Upper lobe of left lung (tissue), 6 donors: Measurements from ENCODE around the gene RAI1. TPM values are rescaled to one million over a fixed set of nuclear protein-coding genes. Genes with fewer than 3 reads are reported as not detected.

ENCODE experiments used
- ATAC-seq, 2 donors: fragments of 200-7000 bp; cut with Tn5 transposase; one replicate each; pipeline ENCODE4 v1.9.1; 2022; ENCODE audit warnings: mild to moderate bottlenecking in 2 of 2, moderate library complexity in 2 of 2; ENCODE audit not compliant: low FRiP score in 2 of 2
- DNase-seq, 2 donors: peaks; one replicate each; pipeline ENCODE4 v3.0.0-alpha.2; 2019 to 2020
- H3K27ac ChIP-seq, 4 donors: fragments of 200-600 bp; sonication (generic); one replicate each; pipeline ENCODE4 v1.5.1; 2016 to 2019
- H3K27me3 ChIP-seq, 4 donors: fragments of 200-600 bp; sonication (generic); one replicate each; pipeline ENCODE4 v1.5.1; 2017 to 2019
- H3K36me3 ChIP-seq, 4 donors: fragments of 200-600 bp; sonication (generic); one replicate each; pipeline ENCODE4 v1.5.1; 2016 to 2019
- H3K4me1 ChIP-seq, 4 donors: fragments of 200-600 bp; sonication (generic); one replicate each; pipeline ENCODE4 v1.5.1; 2018 to 2019
- H3K4me3 ChIP-seq, 4 donors: fragments of 200-600 bp; sonication (generic); one replicate each; pipeline ENCODE4 v1.5.1; 2017 to 2019; ENCODE audit warnings: mild to moderate bottlenecking in 2 of 4, moderate library complexity in 1 of 4
- H3K9me3 ChIP-seq, 4 donors: fragments of 200-600 bp; sonication (generic); one replicate each; pipeline ENCODE4 v1.5.1; 2018 to 2019
- CTCF ChIP-seq, 6 experiments: fragments of 450-650 bp in 4 of 6; fragments of 200-600 bp in 2 of 6; sonication (generic) in 2 of 6; IDR thresholded peaks; one replicate each; pipeline ENCODE4 v1.5.1; 2016 to 2019; ENCODE audit warnings: antibody characterized with exemption in 6 of 6
- EP300 ChIP-seq, 4 donors: sonication (generic); formaldehyde crosslinking; IDR thresholded peaks; one replicate each; pipeline ENCODE4 v1.5.1; 2017; ENCODE audit warnings: antibody characterized with exemption in 4 of 4, control low read depth in 2 of 4
- POLR2A ChIP-seq, 4 donors: fragments of 450-650 bp; IDR thresholded peaks; one replicate each; pipeline ENCODE4 v1.5.1; 2016 to 2017; ENCODE audit warnings: antibody characterized with exemption in 4 of 4, mild to moderate bottlenecking in 2 of 4
- POLR2AphosphoS5 ChIP-seq, 2 donors: sonication (generic); formaldehyde crosslinking; IDR thresholded peaks; one replicate each; pipeline ENCODE4 v1.5.1; 2017; ENCODE audit warnings: antibody characterized with exemption in 2 of 2
- WGBS, 2 donors: methylation state at CpG; one replicate each; pipeline ENCODE4 v1.1.5; 2017 to 2018; 5-methylcytosine and 5-hydroxymethylcytosine counted together
- total RNA-seq, 6 donors: library from RNA; depleted of rRNA in 4 of 6; stranded (reverse); fragments of >200 nt in 4 of 6; gene quantifications; one replicate each; pipeline versions ENCODE4 v1.1.0 to v1.2.1, GENCODE V29; 2016 to 2021
- donor health status: DM: no; HTN: no; CAD: no; lungs with moderate emphysema.
- donor health status: DM: no; HTN: yes; CAD: no; lungs with severe emphysema.

RAI1 gene
- total RNA-seq, 6 donors from 2014 or later, result 33.8 to 76.6 (median 41.2) TPM

GRCh38 chr17:17732444-17732843 lies 51.2 kb downstream of the RAI1 start:
- H3K4me3 ChIP-seq, result no peak overlapping the region
- WGBS, 2 donors, result 87 to 96% methylated on average over 4 of the region's 4 CpGs
- peaks cover under 1 to 14% (median 9%) of the 10 kb centered on the region in 4 donors for H3K4me1 ChIP-seq
- H3K27me3 ChIP-seq, result no peaks in the 10 kb centered on the region
- no peak for ATAC-seq
- DNase-seq, result no peak
- no peak overlapping the region for H3K27ac ChIP-seq
- TF ChIP-seq CTCF (IDR thresholded peaks at IDR 0.05) (no peak), POLR2AphosphoS5 (IDR thresholded peaks at IDR 0.05) (no peak), EP300 (IDR thresholded peaks at IDR 0.05) (no peak), POLR2A (IDR thresholded peaks at IDR 0.05) (no peak)
- H3K9me3 ChIP-seq, result no peaks in the 10 kb centered on the region
- peaks cover 0 to 6% (median 2%) of the 10 kb centered on the region in 4 donors for H3K36me3 ChIP-seq

GRCh38 chr17:17732892-17733670 lies 51.8 kb downstream of the RAI1 start:
- ATAC-seq, result no peak
- Histone ChIP-seq H3K36me3 (peaks cover 0 to 6% (median 2%) of the 10 kb centered on the region in 4 donors), H3K4me1 (peaks cover 7 to 21% (median 15%) of the 10 kb centered on the region in 4 donors), H3K27me3 (no peaks in the 10 kb centered on the region), H3K27ac (no peak overlapping the region), H3K4me3 (no peak overlapping the region), H3K9me3 (no peaks in the 10 kb centered on the region)
- 85 to 91% methylated on average over 9 of the region's 9 CpGs for whole genome bisulfite sequencing, 2 donors
- TF ChIP-seq POLR2AphosphoS5 (IDR thresholded peaks at IDR 0.05), result no peak
- no peak for DNase-seq

GRCh38 chr17:17736205-17737183 lies 55.2 kb downstream of the RAI1 start:
- no peak for TF ChIP-seq CTCF (IDR thresholded peaks at IDR 0.05)
- Histone ChIP-seq H3K4me1 (peaks cover 28 to 45% (median 38%) of the 10 kb centered on the region in 4 donors), H3K27ac (no peak overlapping the region), H3K4me3 (no peak overlapping the region), H3K27me3 (no peaks in the 10 kb centered on the region), H3K9me3 (no peaks in the 10 kb centered on the region), H3K36me3 (peaks cover 0 to 6% (median 2%) of the 10 kb centered on the region in 4 donors)
- ATAC-seq, result no peak
- WGBS, 2 donors, result 65 to 70% methylated on average over 5 of the region's 5 CpGs
- no peak for DNase-seq

- Histone ChIP-seq H3K4me1 (peaks cover 32 to 52% (median 48%) of the 10 kb centered on the region in 4 donors), H3K9me3 (no peaks in the 10 kb centered on the region), H3K36me3 (no peaks in the 10 kb centered on the region), H3K27me3 (no peaks in the 10 kb centered on the region), H3K27ac (peak overlapping the region; percentile 13 to 71 (median 36)), H3K4me3 (no peak overlapping the region)
- peak; percentile 34 to 58 for ATAC-seq
- TF ChIP-seq POLR2AphosphoS5 (IDR thresholded peaks at IDR 0.05) (no peak), EP300 (IDR thresholded peaks at IDR 0.05) (no peak), POLR2A (IDR thresholded peaks at IDR 0.05) (no peak), CTCF (IDR thresholded peaks at IDR 0.05) (no peak)
- 41 to 100% methylated on average over 1 to 16 of the region's 16 CpGs for WGBS, 2 donors
- DNase-seq, result peak; percentile 60 to 87
Observed at GRCh38 chr17:17737961-17738894, 57.0 kb downstream of the RAI1 start.
